ENCODE measurements around the gene ZC3H12D.

GRCh38 chr6:149429427-149430360, 55.1 kb downstream of the ZC3H12D start:
- TF ChIP-seq CTCF (IDR thresholded peaks at IDR 0.05) = no peak
- TF ChIP-seq EZH2 (IDR thresholded peaks at IDR 0.05; ENCODE audit: borderline replicate concordance, insufficient read depth, low read depth, low read length, poor library complexity, severe bottlenecking) = no peak

Measured in B cell (primary cell).